Transverse colon (tissue), 4 donors: ENCODE results near the gene LCAT.

Experiments used
- CTCF ChIP-seq, 5 experiments: fragments of 200-600 bp in 3 of 5; fragments of 450-650 bp in 2 of 5; sonication (generic) in 3 of 5; IDR thresholded peaks; 1 replicate in 2 of 5; 2 replicates in 3 of 5; pipeline ENCODE4 v1.5.1; 2016 to 2017; ENCODE audit warnings: antibody characterized with exemption in 5 of 5, inconsistent platforms in 3 of 5, mild to moderate bottlenecking in 2 of 5, moderate library complexity in 1 of 5
- EP300 ChIP-seq: sonication (generic); formaldehyde crosslinking; IDR thresholded peaks from one replicate; pipeline ENCODE4 v1.6.1; 2017; ENCODE audit warnings: antibody characterized with exemption, low read depth
- POLR2AphosphoS5 ChIP-seq, 3 donors: sonication (generic); formaldehyde crosslinking; IDR thresholded peaks; one replicate each; pipeline ENCODE4 v1.6.1; 2016; ENCODE audit warnings: antibody characterized with exemption in 3 of 3

GRCh38 chr16:67922221-67922620 is 21.7 kb downstream of the LCAT start:
- TF ChIP-seq CTCF (IDR thresholded peaks at IDR 0.05) (no peak), EP300 (no peak), POLR2AphosphoS5 (IDR thresholded peaks at IDR 0.05) (no peak)
